Measurements from ENCODE around the gene SH2D3A. TPM values are rescaled to one million over a fixed set of nuclear protein-coding genes. Genes with fewer than 3 reads are reported as not detected.
A peak's percentile ranks its signal among the peaks of the same experiment; 100 is the strongest.

Gene SH2D3A
- polyA plus RNA-seq, 3 donors = 0.11 TPM; not detected in 2

- intact Hi-C loops (cut with micrococcal nuclease) = loop anchor here in 1 of 2 donors (2.0 kb wide), 2 partner anchors 30 to 64 kb away; partner anchors contain the start of genes TRIP10 and VAV1
- peak overlapping the region; percentile 11 to 69 (median 20) for H3K4me3 ChIP-seq (replicated peaks in 1 of 3; ENCODE audit: low read depth in 2 of 3, low read length in 3 of 3)
- Mint-ChIP-seq H3K4me3 (peak overlapping the region; percentile 75 to 91), H3K4me1 (peaks cover 59% of the 10 kb centered on the region), H3K27me3 (ENCODE audit: low read depth in 3 of 3) (no peaks in the 10 kb centered on the region), H3K9me3 (peaks cover 0 to 5% (median 2%) of the 10 kb centered on the region in 7 donors), H3K27ac (peak overlapping the region; percentile 99 to 100 (median 99)), H3K36me3 (peaks cover 15 to 34% of the 10 kb centered on the region in 2 donors)
- H3K27me3 ChIP-seq (ENCODE audit: control insufficient read depth in 2 of 2, insufficient read depth in 2 of 2, low read length in 2 of 2) = no peaks in the 10 kb centered on the region
- H3K79me2 ChIP-seq (ENCODE audit: insufficient read depth, low read length) = peaks cover 90% of the 10 kb centered on the region
- DNase-seq = peak; percentile 46 to 62 (median 58)
- H3K4me1 ChIP-seq (ENCODE audit: control insufficient read depth in 1 of 2, insufficient read depth in 2 of 2, low read length in 2 of 2) = peaks cover 50 to 58% of the 10 kb centered on the region in 2 donors
- H2AFZ ChIP-seq (ENCODE audit: insufficient read depth, low read depth, low read length, poor library complexity, severe bottlenecking) = no peak overlapping the region
- 21% methylated on average over 4 of the region's 8 CpGs for WGBS (ENCODE audit: insufficient coverage)
- no peaks in the 10 kb centered on the region for H3K9me3 ChIP-seq (replicated peaks in 1 of 2; ENCODE audit: control insufficient read depth in 1 of 2, insufficient read depth in 1 of 2, low read length in 2 of 2)
- peak overlapping the region; percentile 70 for H3K4me2 ChIP-seq (replicated peaks; ENCODE audit: extremely low read depth, low read length, poor library complexity, severe bottlenecking)
- no peak for TF ChIP-seq CTCF (IDR thresholded peaks at IDR 0.05)
- peak overlapping the region; percentile 58 for H3K9ac ChIP-seq (ENCODE audit: insufficient read depth, low read length, poor library complexity, severe bottlenecking)
- peak overlapping the region; percentile 85 to 89 for H3K27ac ChIP-seq (ENCODE audit: low read depth in 1 of 2, low read length in 2 of 2)
- peaks cover 4 to 12% of the 10 kb centered on the region in 2 donors for H3K36me3 ChIP-seq (replicated peaks in 1 of 2; ENCODE audit: control insufficient read depth in 1 of 2, insufficient read depth in 2 of 2, low read length in 2 of 2)
- peaks cover 93% of the 10 kb centered on the region for H4K20me1 ChIP-seq (ENCODE audit: insufficient read depth, low read length)
These were observed 35.8 kb upstream of the SH2D3A start for GRCh38 chr19:6803036-6803404.

GRCh38 chr19:6802336-6803035, 35.3 kb upstream of the SH2D3A start:
- TF ChIP-seq CTCF (IDR thresholded peaks at IDR 0.05) = peak; percentile 30
- Histone ChIP-seq H3K4me2 (replicated peaks; ENCODE audit: extremely low read depth, low read length, poor library complexity, severe bottlenecking) (peak overlapping the region; percentile 70), H3K4me3 (replicated peaks in 1 of 3; ENCODE audit: low read depth in 2 of 3, low read length in 3 of 3) (peak overlapping the region; percentile 11 to 69 (median 20)), H3K27ac (ENCODE audit: low read depth in 1 of 2, low read length in 2 of 2) (peak overlapping the region; percentile 85 to 89), H3K27me3 (ENCODE audit: control insufficient read depth in 2 of 2, insufficient read depth in 2 of 2, low read length in 2 of 2) (no peaks in the 10 kb centered on the region), H4K20me1 (ENCODE audit: insufficient read depth, low read length) (peaks cover 93% of the 10 kb centered on the region), H3K4me1 (ENCODE audit: control insufficient read depth in 1 of 2, insufficient read depth in 2 of 2, low read length in 2 of 2) (peaks cover 56 to 64% of the 10 kb centered on the region in 2 donors), H2AFZ (ENCODE audit: insufficient read depth, low read depth, low read length, poor library complexity, severe bottlenecking) (no peak overlapping the region), H3K79me2 (ENCODE audit: insufficient read depth, low read length) (peaks cover 90% of the 10 kb centered on the region), H3K9me3 (replicated peaks in 1 of 2; ENCODE audit: control insufficient read depth in 1 of 2, insufficient read depth in 1 of 2, low read length in 2 of 2) (no peaks in the 10 kb centered on the region), H3K9ac (ENCODE audit: insufficient read depth, low read length, poor library complexity, severe bottlenecking) (peak overlapping the region; percentile 58), H3K36me3 (replicated peaks in 1 of 2; ENCODE audit: control insufficient read depth in 1 of 2, insufficient read depth in 2 of 2, low read length in 2 of 2) (peaks cover 4 to 11% of the 10 kb centered on the region in 2 donors)
- 3% methylated on average over 4 of the region's 9 CpGs for WGBS (ENCODE audit: insufficient coverage)
- peaks cover 0 to 2% (median 2%) of the 10 kb centered on the region in 7 donors for H3K9me3 Mint-ChIP-seq
- peak overlapping the region; percentile 75 to 91 for H3K4me3 Mint-ChIP-seq
- DNase-seq = peak; percentile 93 to 98 (median 97)
- H3K27me3 Mint-ChIP-seq (ENCODE audit: low read depth in 3 of 3) = no peaks in the 10 kb centered on the region
- H3K27ac Mint-ChIP-seq = peak overlapping the region; percentile 99 to 100 (median 99)
- H3K4me1 Mint-ChIP-seq = peaks cover 65% of the 10 kb centered on the region
- peaks cover 15 to 33% of the 10 kb centered on the region in 2 donors for H3K36me3 Mint-ChIP-seq
- intact Hi-C loops (cut with micrococcal nuclease) = loop anchor here in 1 of 2 donors (2.0 kb wide), 2 partner anchors 30 to 64 kb away; partner anchors contain the start of genes TRIP10 and VAV1

Data from CD14-positive monocyte (primary cell).